ENCODE measurements around the gene GRIN3B. TPM values are rescaled to one million over a fixed set of nuclear protein-coding genes. Genes with fewer than 3 reads are reported as not detected.

The GRIN3B gene
- total and polyA plus RNA-seq, 2 of the 8 experiments (the other 6 are each of a cell fraction or from before 2014, with no cell fraction given), result 0.45 to 1.0 TPM

- peaks cover 6 to 32% (median 19%) of the 10 kb centered on the region in 4 experiments for H3K27me3 ChIP-seq (replicated peaks in 1 of 4; ENCODE audit: control insufficient read depth in 3 of 4, extremely low read depth in 1 of 4, insufficient read depth in 3 of 4, low read length in 3 of 4)
These were observed 2.4 kb downstream of the GRIN3B start for GRCh38 chr19:1002600-1002999.

More at GRCh38 chr19:1002600-1002999, 2.4 kb downstream of the GRIN3B start:
- 91% methylated on average over 4 of the region's 4 CpGs; no CpG with 5 or more reads in 1 of the 2 experiments for WGBS, 2 experiments (ENCODE audit: extremely low coverage in 1 of 2, insufficient coverage in 1 of 2, insufficient read length in 1 of 2, insufficient replicate concordance in 2 of 2, low coverage in 1 of 2, low lambda C conversion rate in 2 of 2, missing lambda C conversion rate in 1 of 2)
- Histone ChIP-seq H3K79me1 (ENCODE audit: low read depth, low read length) (no peaks in the 10 kb centered on the region), H3K23me2 (ENCODE audit: low read depth, low read length) (peaks cover 2% of the 10 kb centered on the region; the same call in 1 of the 2 replicates), H2AK5ac (ENCODE audit: low read depth, low read length) (0 out of 2 replicates have a peak overlapping the region, but pooled peaks have one; percentile 65), H3K18ac (ENCODE audit: extremely low read depth, low read length) (no peak overlapping the region), H4K20me1 (replicated peaks in 1 of 2; ENCODE audit: control insufficient read depth in 1 of 2, insufficient read depth in 2 of 2, low read length in 2 of 2) (peaks cover 0 to 4% of the 10 kb centered on the region in 2 experiments), H2AFZ (ENCODE audit: low read length) (no peak overlapping the region), H4K91ac (replicated peaks; ENCODE audit: insufficient read length, low read length) (no peak overlapping the region), H3K79me2 (ENCODE audit: control insufficient read depth in 1 of 2, insufficient read depth in 2 of 2, low read length in 2 of 2) (no peaks in the 10 kb centered on the region), H3K56ac (replicated peaks; ENCODE audit: insufficient read length, low read depth, low read length) (no peak overlapping the region), H3K4me1 (replicated peaks in 1 of 4; ENCODE audit: control insufficient read depth in 3 of 4, insufficient read depth in 4 of 4, low read length in 3 of 4) (peaks cover 0 to 4% (median 1%) of the 10 kb centered on the region in 4 experiments; a peak in 3 of 7 replicates), H4K5ac (ENCODE audit: insufficient read length, low read depth, low read length) (no peak overlapping the region), H2BK20ac (ENCODE audit: low read length) (no peak overlapping the region), H3K4me2 (ENCODE audit: insufficient read depth in 1 of 2, low read depth in 2 of 2, low read length in 2 of 2) (no peak overlapping the region), H3K14ac (ENCODE audit: insufficient read length) (no peak overlapping the region), H2BK15ac (ENCODE audit: low read length) (no peak overlapping the region), H3K9ac (replicated peaks in 1 of 4; ENCODE audit: extremely low read depth in 1 of 4, low read depth in 3 of 4, low read length in 3 of 4) (no peak overlapping the region), H2BK120ac (replicated peaks; ENCODE audit: low read depth, low read length) (no peak overlapping the region), H3K4ac (replicated peaks; ENCODE audit: insufficient read length, low read depth, low read length) (no peak overlapping the region), H4K8ac (ENCODE audit: extremely low read depth, insufficient read depth, low read length) (no peak overlapping the region), H3K4me3 (ENCODE audit: extremely low read depth in 1 of 4, insufficient read depth in 2 of 4, low read depth in 3 of 4, low read length in 4 of 4) (no peak overlapping the region), H2BK12ac (ENCODE audit: low read depth, low read length) (no peak overlapping the region), H3K36me3 (ENCODE audit: control insufficient read depth in 2 of 4, insufficient read depth in 4 of 4, low read length in 3 of 4) (no peaks in the 10 kb centered on the region), H3K27ac (ENCODE audit: low read depth, low read length) (no peak overlapping the region), H3K23ac (ENCODE audit: insufficient read length) (no peak overlapping the region), H2BK5ac (ENCODE audit: low read depth, low read length) (no peak overlapping the region), H3K9me3 (ENCODE audit: insufficient read depth in 2 of 2, low read depth in 1 of 2, low read length in 1 of 2) (no peaks in the 10 kb centered on the region)
- TF ChIP-seq CTCF (IDR thresholded peaks at IDR 0.05; ENCODE audit: control extremely low read depth in 1 of 3, insufficient read depth in 1 of 3, low read depth in 1 of 3, low read length in 3 of 3), result no peak
- TF ChIP-seq, protein P1, sequence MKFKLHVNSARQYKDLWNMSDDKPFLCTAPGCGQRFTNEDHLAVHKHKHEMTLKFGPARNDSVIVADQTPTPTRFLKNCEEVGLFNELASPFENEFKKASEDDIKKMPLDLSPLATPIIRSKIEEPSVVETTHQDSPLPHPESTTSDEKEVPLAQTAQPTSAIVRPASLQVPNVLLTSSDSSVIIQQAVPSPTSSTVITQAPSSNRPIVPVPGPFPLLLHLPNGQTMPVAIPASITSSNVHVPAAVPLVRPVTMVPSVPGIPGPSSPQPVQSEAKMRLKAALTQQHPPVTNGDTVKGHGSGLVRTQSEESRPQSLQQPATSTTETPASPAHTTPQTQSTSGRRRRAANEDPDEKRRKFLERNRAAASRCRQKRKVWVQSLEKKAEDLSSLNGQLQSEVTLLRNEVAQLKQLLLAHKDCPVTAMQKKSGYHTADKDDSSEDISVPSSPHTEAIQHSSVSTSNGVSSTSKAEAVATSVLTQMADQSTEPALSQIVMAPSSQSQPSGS (IDR thresholded peaks at IDR 0.05; ENCODE audit: low read length), result no peak
- TF ChIP-seq SRF (IDR thresholded peaks at IDR 0.05; ENCODE audit: low read depth, low read length), result no peak
- TF ChIP-seq NRF1 (IDR thresholded peaks at IDR 0.05; ENCODE audit: low read depth, low read length), result no peak
- no peak for TF ChIP-seq BRCA1 (IDR thresholded peaks at IDR 0.05; ENCODE audit: low read depth, low read length)
- TF ChIP-seq JUN (IDR thresholded peaks at IDR 0.05; ENCODE audit: low read depth, low read length), result no peak
- TF ChIP-seq EP300 (IDR thresholded peaks at IDR 0.05; ENCODE audit: borderline replicate concordance in 1 of 2, low read depth in 2 of 2, low read length in 2 of 2), result no peak
- TF ChIP-seq RFX5 (IDR thresholded peaks at IDR 0.05; ENCODE audit: borderline replicate concordance, low read depth, low read length), result no peak
- no peak for FAIRE-seq
- ChIA-PET CTCF (ENCODE audit: partially characterized antibody) (interaction anchor here (0.9 kb wide), 1 partner anchor 215 kb away, joined by 3 read pairs; no protein-coding TSS in a partner anchor), POLR2A (ENCODE audit: partially characterized antibody) (no interaction called here)
- DNase-seq (ENCODE audit: low read depth in 1 of 2, low spot score in 2 of 2), result no peak

Measured in H1 (cell line).